GM23338 (cell line): ENCODE data around the gene SH2D2A. TPM values are rescaled to one million over a fixed set of nuclear protein-coding genes. Genes with fewer than 3 reads are reported as not detected.

Source experiments
- ATAC-seq: fragments of 200-7000 bp; cut with Tn5 transposase; 3 replicates; pipeline ENCODE4 v1.9.1; 2020
- DNase-seq: peaks from one replicate; pipeline ENCODE4 v3.0.0-alpha.2; 2015; ENCODE audit warnings: low spot score
- H2AFZ ChIP-seq: fragments of 200-600 bp; sonication (generic); 2 replicates; pipeline ENCODE4 v1.8.0; 2016; ENCODE audit warnings: antibody characterized with exemption, mild to moderate bottlenecking, moderate library complexity
- H3F3A ChIP-seq: fragments of 200-600 bp; sonication (generic); replicated peaks from 2 replicates; pipeline ENCODE4 v1.8.0; 2017; ENCODE audit warnings: antibody characterized with exemption, mixed run types, low read depth
- H3K27ac ChIP-seq: fragments of 200-600 bp; sonication (generic); 2 replicates; pipeline ENCODE4 v1.6.1; 2016; ENCODE audit warnings: low read depth
- H3K27me3 ChIP-seq: fragments of 200-600 bp; sonication (generic); 2 replicates; pipeline ENCODE4 v1.8.0; 2016; ENCODE audit warnings: mild to moderate bottlenecking, mixed run types, moderate library complexity; ENCODE audit not compliant: insufficient read depth
- H3K36me3 ChIP-seq: fragments of 200-600 bp; sonication (generic); 2 replicates; pipeline ENCODE4 v1.8.0; 2016; ENCODE audit warnings: mild to moderate bottlenecking; ENCODE audit not compliant: insufficient read depth
- H3K4me1 ChIP-seq: fragments of 200-600 bp; sonication (generic); 2 replicates; pipeline ENCODE4 v1.8.0; 2016; ENCODE audit warnings: mild to moderate bottlenecking, moderate library complexity; ENCODE audit not compliant: insufficient read depth
- H3K4me2 ChIP-seq: fragments of 200-600 bp; sonication (generic); 2 replicates; pipeline ENCODE4 v1.7.1; 2017; ENCODE audit warnings: mixed run types
- H3K4me3 ChIP-seq: fragments of 200-600 bp; sonication (generic); 2 replicates; pipeline ENCODE4 v1.6.1; 2016; ENCODE audit warnings: mixed run types
- H3K79me2 ChIP-seq: fragments of 200-600 bp; sonication (generic); replicated peaks from 2 replicates; pipeline ENCODE4 v1.8.0; 2017; ENCODE audit warnings: mild to moderate bottlenecking; ENCODE audit not compliant: insufficient read depth
- H3K9me2 ChIP-seq: fragments of 200-600 bp; sonication (generic); 2 replicates; pipeline ENCODE4 v1.8.0; 2017; ENCODE audit not compliant: insufficient read depth
- H4K20me1 ChIP-seq: fragments of 200-600 bp; sonication (generic); replicated peaks from 2 replicates; pipeline ENCODE4 v1.8.0; 2017; ENCODE audit warnings: mild to moderate bottlenecking; ENCODE audit not compliant: insufficient read depth
- H3K27ac Mint-ChIP-seq: 2 replicates; pipeline ENCODE4 v1.8.0; 2020; ENCODE audit warnings: inconsistent platforms, mild to moderate bottlenecking, moderate library complexity, mixed read lengths
- H3K27me3 Mint-ChIP-seq: 3 replicates; pipeline ENCODE4 v1.8.0; 2022; ENCODE audit warnings: low read depth, mild to moderate bottlenecking, moderate library complexity, mixed read lengths, inconsistent platforms; ENCODE audit not compliant: insufficient read depth, poor library complexity
- H3K36me3 Mint-ChIP-seq: 3 replicates; pipeline ENCODE4 v1.8.0; 2021; ENCODE audit warnings: low read depth, mild to moderate bottlenecking, inconsistent platforms, moderate library complexity, mixed read lengths
- H3K4me1 Mint-ChIP-seq: 3 replicates; pipeline ENCODE4 v1.8.0; 2020; ENCODE audit warnings: mild to moderate bottlenecking, inconsistent platforms, mixed read lengths
- H3K4me3 Mint-ChIP-seq: 3 replicates; pipeline ENCODE4 v1.8.0; 2021; ENCODE audit warnings: moderate library complexity, mild to moderate bottlenecking, inconsistent platforms, mixed read lengths
- H3K9me3 Mint-ChIP-seq: 3 replicates; pipeline ENCODE4 v1.8.0; 2020; ENCODE audit warnings: moderate library complexity, mild to moderate bottlenecking, inconsistent platforms, mixed read lengths
- CREB1 ChIP-seq: fragments of 250-450 bp; sonication (Bioruptor Pico); IDR thresholded peaks from 2 replicates; pipeline ENCODE4 v1.5.0; 2020; ENCODE audit warnings: low read depth, mild to moderate bottlenecking, moderate library complexity
- EZH2 ChIP-seq: fragments of 200-600 bp; sonication (generic); IDR thresholded peaks from one replicate; pipeline ENCODE4 v1.8.0; 2017; ENCODE audit warnings: antibody characterized with exemption, mild to moderate bottlenecking, low read depth; ENCODE audit not compliant: unreplicated experiment
- EZH2phosphoT487 ChIP-seq: fragments of 200-600 bp; sonication (generic); IDR thresholded peaks from one replicate; pipeline ENCODE4 v1.8.1; 2018; ENCODE audit warnings: antibody characterized with exemption; ENCODE audit not compliant: unreplicated experiment
- JUNB ChIP-seq: IDR thresholded peaks from one replicate; pipeline ENCODE4 v1.6.1; 2016; ENCODE audit warnings: antibody characterized with exemption; ENCODE audit not compliant: unreplicated experiment
- NANOG ChIP-seq: IDR thresholded peaks from 2 replicates; pipeline ENCODE4 v1.6.1; 2016; ENCODE audit warnings: antibody characterized with exemption, borderline replicate concordance
- POLR2AphosphoS5 ChIP-seq: IDR thresholded peaks from 2 replicates; pipeline ENCODE4 v1.6.1; 2016; ENCODE audit warnings: antibody characterized with exemption, low read depth
- STAT1 ChIP-seq: IDR thresholded peaks from one replicate; pipeline ENCODE4 v1.6.1; 2016; ENCODE audit warnings: antibody characterized with exemption; ENCODE audit not compliant: unreplicated experiment
- ZNF114 ChIP-seq: fragments of 250-450 bp; sonication (Bioruptor Pico); IDR thresholded peaks from 2 replicates; pipeline ENCODE4 v1.5.0; 2020; ENCODE audit warnings: mild to moderate bottlenecking, moderate library complexity
- ZNF331 ChIP-seq: fragments of 250-450 bp; sonication (Bioruptor Pico); IDR thresholded peaks from 2 replicates; pipeline ENCODE4 v1.5.0; 2020; ENCODE audit warnings: low read depth, mild to moderate bottlenecking, moderate library complexity
- ZNF462 ChIP-seq: fragments of 250-450 bp; sonication (Bioruptor Pico); IDR thresholded peaks from 2 replicates; pipeline ENCODE4 v1.5.0; 2020; ENCODE audit warnings: mild to moderate bottlenecking, moderate library complexity
- polyA plus RNA-seq: library from polyadenylated mRNA; unstranded; fragments of >200 nt; fragmentation: Nextera tagmentation; extraction: Ambion mirVana; gene quantifications from 2 replicates; pipeline ENCODE4 v1.2.1, GENCODE V29; 2016
- total RNA-seq: library from RNA; depleted of rRNA; stranded (reverse); fragments of >200 nt; shearing (Covaris generic); gene quantifications from 2 replicates; pipeline ENCODE4 v1.2.3, GENCODE V29; 2014
- TF ChIP-seq, protein P1 (sequence below): IDR thresholded peaks from 2 replicates; pipeline ENCODE4 v1.6.1; 2016; ENCODE audit warnings: antibody characterized with exemption
- TF ChIP-seq, protein P2 (sequence below): IDR thresholded peaks from one replicate; pipeline ENCODE4 v1.6.1; 2018; ENCODE audit warnings: antibody characterized with exemption; ENCODE audit not compliant: unreplicated experiment
- TF ChIP-seq, protein P3 (sequence below), 2 experiments: fragments of 200-600 bp in 1 of 2; sonication (generic) in 1 of 2; conservative IDR thresholded peaks; 2 replicates each; pipeline versions ENCODE4 v1.5.1 to v1.6.1; 2016 to 2017; ENCODE audit warnings: antibody characterized with exemption in 2 of 2, low read depth in 2 of 2, mild to moderate bottlenecking in 2 of 2, moderate library complexity in 1 of 2

The SH2D2A gene
- total and polyA plus RNA-seq, 2 experiments from 2014 or later, result 5.5 to 11.5 TPM

GRCh38 chr1:156803086-156803851 lies 13.4 kb downstream of the SH2D2A start:
- Mint-ChIP-seq H3K36me3 (peaks cover 34% of the 10 kb centered on the region), H3K9me3 (no peaks in the 10 kb centered on the region), H3K27me3 (peaks cover 15% of the 10 kb centered on the region), H3K27ac (no peak overlapping the region), H3K4me1 (no peaks in the 10 kb centered on the region), H3K4me3 (no peak overlapping the region)
- H3K4me1 ChIP-seq, result no peaks in the 10 kb centered on the region
- no peaks in the 10 kb centered on the region for H3K27me3 ChIP-seq
- no peak overlapping the region for H3K27ac ChIP-seq
- H3K4me2 ChIP-seq, result no peak overlapping the region
- H3K79me2 ChIP-seq, result no peaks in the 10 kb centered on the region
- H3K4me3 ChIP-seq, result no peak overlapping the region
- H3F3A ChIP-seq, result peaks cover 1% of the 10 kb centered on the region; the same call in 1 of the 2 replicates
- no peak overlapping the region for H2AFZ ChIP-seq
- DNase-seq, result no peak
- no peaks in the 10 kb centered on the region for H3K9me2 ChIP-seq
- peaks cover 10% of the 10 kb centered on the region for H3K36me3 ChIP-seq
- TF ChIP-seq ZNF462 (CRISPR knock-in tag), result no peak
- TF ChIP-seq ZNF331 (CRISPR knock-in tag), result no peak
- TF ChIP-seq CREB1 (CRISPR knock-in tag), result no peak
- TF ChIP-seq, protein P1, sequence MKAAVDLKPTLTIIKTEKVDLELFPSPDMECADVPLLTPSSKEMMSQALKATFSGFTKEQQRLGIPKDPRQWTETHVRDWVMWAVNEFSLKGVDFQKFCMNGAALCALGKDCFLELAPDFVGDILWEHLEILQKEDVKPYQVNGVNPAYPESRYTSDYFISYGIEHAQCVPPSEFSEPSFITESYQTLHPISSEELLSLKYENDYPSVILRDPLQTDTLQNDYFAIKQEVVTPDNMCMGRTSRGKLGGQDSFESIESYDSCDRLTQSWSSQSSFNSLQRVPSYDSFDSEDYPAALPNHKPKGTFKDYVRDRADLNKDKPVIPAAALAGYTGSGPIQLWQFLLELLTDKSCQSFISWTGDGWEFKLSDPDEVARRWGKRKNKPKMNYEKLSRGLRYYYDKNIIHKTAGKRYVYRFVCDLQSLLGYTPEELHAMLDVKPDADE, result no peak
- no peak for TF ChIP-seq EZH2phosphoT487
- TF ChIP-seq ZNF114, result no peak
- TF ChIP-seq, protein P2, sequence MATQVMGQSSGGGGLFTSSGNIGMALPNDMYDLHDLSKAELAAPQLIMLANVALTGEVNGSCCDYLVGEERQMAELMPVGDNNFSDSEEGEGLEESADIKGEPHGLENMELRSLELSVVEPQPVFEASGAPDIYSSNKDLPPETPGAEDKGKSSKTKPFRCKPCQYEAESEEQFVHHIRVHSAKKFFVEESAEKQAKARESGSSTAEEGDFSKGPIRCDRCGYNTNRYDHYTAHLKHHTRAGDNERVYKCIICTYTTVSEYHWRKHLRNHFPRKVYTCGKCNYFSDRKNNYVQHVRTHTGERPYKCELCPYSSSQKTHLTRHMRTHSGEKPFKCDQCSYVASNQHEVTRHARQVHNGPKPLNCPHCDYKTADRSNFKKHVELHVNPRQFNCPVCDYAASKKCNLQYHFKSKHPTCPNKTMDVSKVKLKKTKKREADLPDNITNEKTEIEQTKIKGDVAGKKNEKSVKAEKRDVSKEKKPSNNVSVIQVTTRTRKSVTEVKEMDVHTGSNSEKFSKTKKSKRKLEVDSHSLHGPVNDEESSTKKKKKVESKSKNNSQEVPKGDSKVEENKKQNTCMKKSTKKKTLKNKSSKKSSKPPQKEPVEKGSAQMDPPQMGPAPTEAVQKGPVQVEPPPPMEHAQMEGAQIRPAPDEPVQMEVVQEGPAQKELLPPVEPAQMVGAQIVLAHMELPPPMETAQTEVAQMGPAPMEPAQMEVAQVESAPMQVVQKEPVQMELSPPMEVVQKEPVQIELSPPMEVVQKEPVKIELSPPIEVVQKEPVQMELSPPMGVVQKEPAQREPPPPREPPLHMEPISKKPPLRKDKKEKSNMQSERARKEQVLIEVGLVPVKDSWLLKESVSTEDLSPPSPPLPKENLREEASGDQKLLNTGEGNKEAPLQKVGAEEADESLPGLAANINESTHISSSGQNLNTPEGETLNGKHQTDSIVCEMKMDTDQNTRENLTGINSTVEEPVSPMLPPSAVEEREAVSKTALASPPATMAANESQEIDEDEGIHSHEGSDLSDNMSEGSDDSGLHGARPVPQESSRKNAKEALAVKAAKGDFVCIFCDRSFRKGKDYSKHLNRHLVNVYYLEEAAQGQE, result no peak
- no peak for TF ChIP-seq NANOG
- no peak for TF ChIP-seq POLR2AphosphoS5
- no peak for TF ChIP-seq STAT1
- no peak for TF ChIP-seq EZH2
- TF ChIP-seq, protein P3, sequence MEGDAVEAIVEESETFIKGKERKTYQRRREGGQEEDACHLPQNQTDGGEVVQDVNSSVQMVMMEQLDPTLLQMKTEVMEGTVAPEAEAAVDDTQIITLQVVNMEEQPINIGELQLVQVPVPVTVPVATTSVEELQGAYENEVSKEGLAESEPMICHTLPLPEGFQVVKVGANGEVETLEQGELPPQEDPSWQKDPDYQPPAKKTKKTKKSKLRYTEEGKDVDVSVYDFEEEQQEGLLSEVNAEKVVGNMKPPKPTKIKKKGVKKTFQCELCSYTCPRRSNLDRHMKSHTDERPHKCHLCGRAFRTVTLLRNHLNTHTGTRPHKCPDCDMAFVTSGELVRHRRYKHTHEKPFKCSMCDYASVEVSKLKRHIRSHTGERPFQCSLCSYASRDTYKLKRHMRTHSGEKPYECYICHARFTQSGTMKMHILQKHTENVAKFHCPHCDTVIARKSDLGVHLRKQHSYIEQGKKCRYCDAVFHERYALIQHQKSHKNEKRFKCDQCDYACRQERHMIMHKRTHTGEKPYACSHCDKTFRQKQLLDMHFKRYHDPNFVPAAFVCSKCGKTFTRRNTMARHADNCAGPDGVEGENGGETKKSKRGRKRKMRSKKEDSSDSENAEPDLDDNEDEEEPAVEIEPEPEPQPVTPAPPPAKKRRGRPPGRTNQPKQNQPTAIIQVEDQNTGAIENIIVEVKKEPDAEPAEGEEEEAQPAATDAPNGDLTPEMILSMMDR (conservative IDR thresholded peaks at IDR 0.05; ENCODE audit: low read depth in 2 of 2), result no peak
- no peak for TF ChIP-seq JUNB
- peaks cover 5% of the 10 kb centered on the region; the same call in 1 of the 2 replicates for H4K20me1 ChIP-seq
- ATAC-seq, result peak; percentile 16
